ENCODE measurements around the gene ZNF564.
A peak's percentile ranks its signal among the peaks of the same experiment; 100 is the strongest.
"Not testable (repeated sequence)": the region's sequence is repeated elsewhere in the genome, so short reads cannot be mapped to it uniquely, and the experiment has no call there.

The ZNF564 gene

GRCh38 chr19:12551060-12551832 is at the start of gene ZNF564:
ZNF564 (minus strand) TSS chr19:12551482; CDS start chr19:12551332, 150 bp downstream.
- peak; percentile 96 for DNase-seq

DNA sequence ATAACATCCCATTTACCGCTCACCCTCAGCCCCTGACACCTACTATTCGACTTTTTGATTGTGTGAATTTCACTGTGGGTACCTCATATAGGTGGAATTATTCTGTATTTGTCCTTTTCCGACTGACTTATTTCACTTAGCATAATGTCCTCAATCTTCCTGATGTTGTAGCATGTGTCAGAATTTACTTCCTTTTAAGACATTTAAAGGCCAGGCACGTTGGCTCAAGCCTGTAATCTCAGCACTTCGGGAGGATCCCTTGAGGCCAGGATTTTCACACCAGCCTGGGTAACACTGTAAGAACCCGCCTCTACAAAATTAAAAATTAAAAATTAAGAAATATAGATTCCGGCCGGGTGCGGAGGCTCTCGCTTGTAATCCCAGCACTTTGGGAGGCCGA is 46.3 kb upstream of the ZNF564 start:
- DNase-seq, result no peak

- no peak for DNase-seq
Measured at GRCh38 chr19:12596927-12597548, 45.8 kb upstream of the ZNF564 start.

DNA sequence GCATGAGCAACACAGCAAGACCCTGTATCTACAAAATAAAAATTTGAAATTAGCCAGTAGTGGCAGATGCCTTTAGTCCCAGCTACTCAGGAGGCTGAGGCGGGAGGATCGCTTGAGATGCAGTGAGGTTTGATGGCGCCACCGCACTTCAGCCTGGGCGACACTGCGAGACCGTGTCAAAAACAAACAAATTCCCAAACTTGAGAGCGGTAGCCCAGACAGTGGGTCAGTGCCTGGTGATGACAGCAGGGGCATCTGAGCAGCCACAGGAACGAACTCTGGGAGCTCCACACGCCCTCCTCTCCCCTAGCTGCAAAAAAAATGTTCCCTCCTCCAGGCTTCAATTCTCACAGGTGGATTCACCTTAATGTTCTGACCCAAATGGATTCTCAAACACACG is 45.2 kb upstream of the ZNF564 start:
- no peak for DNase-seq

GRCh38 chr19:12581100-12581499 is 29.8 kb upstream of the ZNF564 start:
- no peak for DNase-seq

- DNase-seq, result no peak
Measured at GRCh38 chr19:12580180-12580694, 29.0 kb upstream of the ZNF564 start.

DNA sequence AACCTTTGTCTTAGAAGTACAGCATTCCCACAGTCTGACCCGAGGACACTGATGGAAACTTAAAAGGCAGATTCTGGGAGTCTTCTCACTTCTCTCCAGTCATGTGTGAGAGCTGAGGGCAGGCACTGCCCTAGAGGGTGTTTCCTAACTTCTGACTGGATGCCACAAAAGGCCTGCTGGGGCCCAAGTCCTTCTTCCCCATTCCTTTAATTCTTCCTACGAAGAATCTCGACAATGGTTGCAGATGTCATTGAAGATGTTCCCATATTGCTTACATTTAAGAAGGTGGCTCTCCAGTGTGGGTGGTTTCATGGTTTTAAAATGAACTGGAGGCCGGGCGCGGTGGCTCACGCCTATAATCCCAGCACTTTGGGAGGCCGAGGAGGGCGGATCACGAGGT is 27.4 kb upstream of the ZNF564 start:
- DNase-seq, result no peak

DNA sequence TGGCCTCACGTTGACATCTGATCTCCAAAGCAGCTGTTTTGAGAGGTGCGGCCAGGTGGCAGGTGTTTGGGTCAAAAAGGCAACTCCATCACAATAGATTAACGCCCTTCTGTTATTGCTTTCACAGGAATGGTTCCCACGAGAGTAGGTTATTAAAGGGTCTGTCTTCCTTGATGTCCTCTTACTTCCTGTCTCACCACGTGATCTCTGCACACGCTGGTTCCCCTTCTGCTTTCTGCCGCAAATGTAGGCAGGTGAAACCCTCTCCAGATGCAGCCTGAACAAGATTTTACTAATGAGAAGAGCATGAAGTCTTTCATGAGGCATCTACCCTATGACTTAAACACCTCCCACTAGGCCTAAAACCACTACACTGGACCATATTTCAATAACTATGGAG is 22.8 kb upstream of the ZNF564 start:
- no peak for DNase-seq

GRCh38 chr19:12567951-12568350 is 16.7 kb upstream of the ZNF564 start:
- no peak for DNase-seq

DNA sequence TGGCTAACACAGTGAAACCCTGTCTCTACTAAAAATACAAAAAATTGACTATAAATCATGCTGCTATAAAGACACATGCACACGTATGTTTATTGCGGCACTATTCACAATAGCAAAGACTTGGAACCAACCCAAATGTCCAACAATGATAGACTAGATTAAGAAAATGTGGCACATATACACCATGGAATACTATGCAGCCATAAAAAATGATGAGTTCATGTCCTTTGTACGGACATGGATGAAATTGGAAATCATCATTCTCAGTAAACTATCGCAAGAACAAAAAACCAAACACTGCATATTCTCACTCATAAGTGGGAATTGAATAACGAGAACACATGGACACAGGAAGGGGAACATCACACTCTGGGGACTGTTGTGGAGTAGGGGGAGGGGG is 15.1 kb upstream of the ZNF564 start:
- DNase-seq, result not testable (repeated sequence)

GRCh38 chr19:12564016-12564664 is 12.9 kb upstream of the ZNF564 start:
- DNase-seq, result peak; percentile 82

DNA sequence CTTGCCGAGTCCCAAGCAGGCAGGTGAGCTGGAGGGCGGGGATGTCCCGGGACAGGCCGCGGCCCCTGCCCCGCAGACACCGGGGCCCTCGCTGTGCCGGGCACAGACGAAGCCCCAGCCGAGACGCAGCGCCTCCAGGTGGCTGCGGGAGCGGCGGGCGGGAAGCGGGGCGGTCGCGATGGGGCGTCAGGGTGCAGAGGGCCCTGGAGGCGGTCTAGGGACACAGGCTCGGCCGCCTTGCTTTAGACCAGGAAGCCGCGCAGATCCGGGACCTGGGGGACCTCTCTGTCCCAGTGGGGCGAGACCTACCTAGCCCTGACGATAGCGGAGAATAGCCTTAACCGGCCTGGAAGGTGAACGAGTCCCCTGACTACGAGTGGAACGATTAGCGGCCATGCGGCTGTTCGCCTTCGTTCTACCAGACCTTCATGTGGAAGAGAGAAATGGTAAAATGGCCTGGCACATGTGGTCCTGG is 4.2 kb upstream of the ZNF564 start:
- DNase-seq, result no peak

DNA sequence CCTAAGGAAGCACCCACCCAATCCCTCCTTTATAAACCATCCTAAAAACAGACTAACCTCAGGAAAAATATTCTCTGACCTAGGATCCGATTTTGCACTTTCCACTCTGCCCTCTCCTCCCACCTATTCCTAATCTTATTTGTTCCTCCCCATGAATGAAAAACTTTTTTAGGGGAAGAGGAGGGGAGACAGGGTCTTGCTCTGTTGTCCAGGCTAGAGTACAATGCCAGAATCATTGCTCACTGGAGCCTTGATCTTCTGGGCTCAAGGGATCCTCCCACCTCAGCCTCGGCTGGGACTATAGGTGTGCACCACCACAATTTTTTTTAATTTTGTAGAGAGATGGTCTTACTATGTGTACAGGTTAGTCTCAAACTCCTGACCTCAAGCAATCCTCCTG is 4.4 kb downstream of the ZNF564 start:
- DNase-seq, result no peak

DNA sequence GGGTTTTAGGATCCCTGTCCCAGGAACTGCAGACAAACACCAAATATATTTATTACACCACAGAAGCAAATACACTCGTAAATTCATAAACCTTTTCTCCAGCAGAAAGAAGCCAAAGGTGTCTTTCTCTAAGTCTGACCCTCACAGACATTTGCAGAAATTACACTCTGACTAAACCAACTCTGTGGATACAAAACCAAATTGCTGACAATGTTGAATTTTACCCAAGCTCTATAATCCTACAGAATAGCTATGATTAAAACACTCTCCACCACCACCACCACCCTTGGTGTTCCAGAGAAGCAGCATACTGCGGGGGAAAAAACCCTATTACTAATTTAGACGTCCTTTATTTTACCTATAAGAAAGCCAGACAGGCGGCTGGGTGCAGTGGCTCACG is 5.2 kb downstream of the ZNF564 start:
- DNase-seq, result no peak

DNA sequence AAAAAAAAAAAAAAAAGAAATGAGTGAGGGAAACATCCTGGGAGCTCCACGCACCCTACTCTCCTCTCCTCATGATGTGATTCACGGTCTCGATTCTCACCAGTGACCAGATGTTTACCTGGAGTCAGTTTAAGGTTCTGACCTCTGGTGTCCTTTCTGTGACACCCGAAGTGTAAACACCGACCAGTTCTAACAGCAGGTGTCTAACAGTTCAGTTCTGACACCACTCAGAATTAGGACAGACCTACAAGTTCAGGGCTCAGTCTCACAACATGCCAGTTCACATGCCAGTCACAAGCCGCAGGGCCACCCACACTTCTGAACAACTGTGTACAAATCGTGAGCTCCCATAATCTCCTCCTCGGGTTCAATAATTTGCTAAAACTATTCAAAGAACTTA is 6.0 kb downstream of the ZNF564 start:
- no peak for DNase-seq

DNA sequence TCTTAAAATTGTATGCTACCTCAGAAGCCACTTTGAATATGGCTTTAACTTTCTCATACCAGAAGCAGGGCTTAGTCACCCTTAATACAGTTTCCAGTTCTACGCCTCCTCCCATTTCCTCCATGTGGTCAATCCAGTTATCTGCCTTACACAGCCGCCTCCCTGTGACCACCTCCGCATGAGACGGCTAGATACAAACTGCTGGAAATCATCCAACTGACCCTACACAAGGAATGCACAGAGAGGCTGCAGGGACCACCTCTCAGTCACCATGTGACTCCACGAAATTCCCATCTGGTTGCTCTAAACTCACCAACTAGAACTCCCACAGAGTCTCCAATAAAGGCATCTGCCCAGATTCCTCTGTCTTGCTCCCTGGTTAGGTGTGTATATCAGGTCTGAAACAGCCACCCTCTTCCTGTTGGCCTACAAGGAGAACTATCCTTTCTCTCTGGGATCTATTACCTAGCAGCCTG is 6.8 kb downstream of the ZNF564 start:
- no peak for DNase-seq

DNA sequence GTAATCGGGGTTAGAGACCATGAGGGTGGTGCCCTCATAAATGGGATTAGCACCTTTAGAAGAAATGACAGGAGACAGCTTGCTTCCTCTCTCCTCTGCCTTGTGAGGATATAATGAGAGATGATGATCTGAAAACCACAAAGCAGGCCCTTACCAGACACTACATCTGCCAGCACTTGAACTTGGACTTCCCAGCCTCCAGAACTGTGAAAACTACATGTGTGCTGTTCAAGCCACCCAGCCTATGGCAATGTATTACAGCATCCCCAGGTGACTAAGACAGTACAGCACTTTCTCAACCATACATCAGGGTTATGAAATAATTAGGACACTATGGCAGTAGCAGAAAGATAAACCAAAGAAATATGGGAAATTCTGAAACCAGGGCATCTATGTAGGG is 7.4 kb downstream of the ZNF564 start:
- no peak for DNase-seq

DNA sequence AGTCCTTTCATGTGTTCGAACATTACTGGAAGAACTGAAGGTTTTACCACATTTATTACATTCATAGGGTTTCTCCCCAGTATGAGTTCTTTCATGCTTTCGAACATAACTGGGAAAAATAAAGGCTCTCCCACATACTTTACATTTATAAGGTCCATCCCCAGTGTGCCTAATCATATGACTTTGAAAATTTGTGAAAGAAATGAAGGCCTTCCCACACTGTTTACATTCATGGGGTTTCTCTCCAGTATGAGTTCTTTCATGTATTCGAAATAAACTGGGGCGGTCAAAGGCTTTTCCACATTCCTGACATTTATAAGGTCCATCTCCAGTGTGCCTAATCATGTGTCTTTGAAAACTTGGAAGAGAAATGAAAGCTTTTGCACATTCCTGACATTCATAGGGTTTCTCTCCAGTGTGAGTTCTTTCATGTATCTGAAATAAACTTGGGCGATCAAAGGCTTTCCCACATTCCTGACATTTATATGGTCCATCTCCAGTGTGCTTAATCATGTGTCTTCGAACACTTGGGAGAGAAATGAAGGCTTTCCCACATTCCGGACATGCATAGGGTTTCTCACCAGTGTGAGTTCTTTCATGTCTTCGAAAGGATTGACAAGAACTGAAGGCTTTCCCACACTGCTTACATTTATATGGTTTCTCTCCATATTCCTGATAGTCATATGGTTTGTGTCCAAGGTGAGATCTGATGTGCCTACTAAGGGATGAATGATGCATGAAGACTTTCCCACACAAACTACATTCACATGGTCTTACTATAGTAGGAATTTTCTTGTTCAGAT is 24.0 kb downstream of the ZNF564 start:
- DNase-seq, result no peak

- no peak for DNase-seq
Measured at GRCh38 chr19:12526542-12526941, 24.7 kb downstream of the ZNF564 start.

DNA sequence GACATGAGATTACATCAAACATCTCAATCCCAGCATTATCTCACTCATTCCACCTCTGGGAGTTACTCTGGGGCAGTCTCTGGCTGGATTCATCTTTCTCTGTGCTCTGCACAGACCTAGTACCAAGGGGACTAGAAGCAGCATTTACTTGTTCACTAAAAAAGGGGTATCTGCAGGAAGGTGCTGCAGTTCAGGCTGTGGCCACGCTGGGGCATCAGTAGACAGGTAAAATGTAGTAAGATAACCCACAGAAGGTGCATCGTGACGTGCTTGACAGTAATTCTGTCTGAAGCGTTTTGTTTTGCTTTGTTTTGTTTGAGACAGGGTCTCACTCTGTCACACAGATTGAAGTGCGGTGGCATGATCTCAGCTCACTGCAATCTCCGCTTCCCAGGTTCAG is 29.3 kb downstream of the ZNF564 start:
- DNase-seq, result no peak

DNA sequence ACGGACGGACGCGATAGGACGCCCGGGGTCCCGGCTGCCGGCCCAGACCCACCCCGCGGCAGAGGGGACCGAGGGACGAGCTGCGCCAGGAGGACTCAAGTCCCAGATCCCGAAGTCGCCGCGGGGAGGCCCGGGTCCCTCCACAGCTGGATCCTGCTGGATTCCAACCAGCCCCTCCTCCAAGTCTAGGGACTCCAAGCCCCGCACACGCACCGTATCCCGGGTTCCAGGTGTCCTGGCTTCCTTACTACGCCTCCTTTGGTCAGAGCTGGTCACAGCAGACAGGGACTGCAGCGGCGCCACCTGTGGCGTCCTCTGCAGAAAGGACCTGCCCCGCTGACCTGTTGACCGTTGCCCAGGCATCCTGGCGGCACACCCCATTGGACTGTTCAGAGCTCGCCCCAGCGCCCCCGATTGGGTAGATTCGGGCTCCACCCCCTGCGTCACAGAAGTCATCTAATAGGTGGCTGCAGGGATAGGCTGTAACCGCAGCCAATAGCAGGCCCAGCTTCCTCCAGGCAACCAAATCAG is 37.7 kb downstream of the ZNF564 start:
- DNase-seq, result no peak

DNA sequence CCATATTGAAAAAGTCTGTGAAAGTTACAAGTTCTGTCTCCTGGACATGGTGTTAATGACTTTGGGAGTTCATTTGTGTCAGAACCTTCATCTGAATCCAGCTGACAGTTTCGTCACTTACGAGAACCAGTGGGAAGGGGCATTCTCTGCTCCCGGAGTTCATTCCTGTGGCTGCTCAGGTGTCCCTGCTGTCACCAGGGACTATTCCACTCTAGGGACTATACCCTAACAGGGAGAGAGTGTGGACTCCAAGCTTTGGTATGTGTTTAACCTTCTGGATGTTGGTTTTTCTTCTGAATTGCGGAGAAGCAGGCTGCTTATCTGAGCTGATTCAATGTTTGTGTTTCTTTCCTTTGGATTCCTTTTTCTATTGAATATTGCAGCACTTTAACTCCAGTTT is 54.2 kb downstream of the ZNF564 start:
- DNase-seq, result no peak

DNA sequence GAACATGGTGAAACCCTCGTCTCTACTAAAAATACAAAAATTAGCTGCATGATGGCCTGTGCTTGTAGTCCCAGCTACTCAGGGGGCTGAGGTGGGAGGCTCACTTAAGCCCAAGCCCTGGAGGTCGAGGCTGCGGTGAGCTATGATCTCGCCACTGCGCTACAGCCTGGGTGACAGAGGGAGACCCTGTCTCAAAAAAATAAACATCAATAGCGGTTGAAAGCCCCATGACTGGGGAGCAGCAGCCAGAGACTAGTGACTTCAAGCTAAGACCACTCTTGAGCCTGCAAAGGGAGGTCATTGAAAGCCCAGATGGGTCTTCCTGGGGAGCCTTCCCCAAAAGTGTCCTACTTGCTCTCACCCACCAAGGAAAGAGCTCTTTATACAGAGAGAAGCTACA is 54.8 kb downstream of the ZNF564 start:
- no peak for DNase-seq

Data from NCI-H1436 (cell line).